Fibroblast of skin of right biceps (primary cell): ENCODE data around the gene CDRT4.
"Not testable (repeated sequence)": the region's sequence is repeated elsewhere in the genome, so short reads cannot be mapped to it uniquely, and the experiment has no call there.

ENCODE experiments used
- DNase-seq: peaks from one replicate; pipeline ENCODE4 v3.0.0-alpha.2; 2013

Gene CDRT4

DNA sequence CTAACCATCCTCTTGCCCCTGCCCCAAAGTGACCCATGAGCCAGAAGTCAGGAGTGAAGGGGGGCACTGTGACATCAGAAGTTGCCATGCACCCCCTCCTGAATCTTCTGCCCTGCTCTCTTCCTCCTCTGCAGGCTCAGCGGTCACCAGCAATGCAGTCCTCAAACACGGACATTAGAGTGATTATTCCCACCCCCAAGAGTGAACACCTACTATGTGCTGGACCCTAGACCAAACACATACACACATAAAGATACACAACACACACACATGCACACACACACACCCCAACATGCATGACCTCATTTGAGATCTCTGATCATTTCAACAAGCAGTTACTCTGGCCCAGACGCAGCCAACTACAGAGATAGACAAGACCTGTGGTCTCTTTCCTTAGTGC lies at the start of gene CDRT4:
Gene CDRT4 (minus strand): TSS at position 30 of the 400 bp plus-strand sequence. CDS start 27,383 bp downstream, outside the sequence.
- no peak for DNase-seq

DNA sequence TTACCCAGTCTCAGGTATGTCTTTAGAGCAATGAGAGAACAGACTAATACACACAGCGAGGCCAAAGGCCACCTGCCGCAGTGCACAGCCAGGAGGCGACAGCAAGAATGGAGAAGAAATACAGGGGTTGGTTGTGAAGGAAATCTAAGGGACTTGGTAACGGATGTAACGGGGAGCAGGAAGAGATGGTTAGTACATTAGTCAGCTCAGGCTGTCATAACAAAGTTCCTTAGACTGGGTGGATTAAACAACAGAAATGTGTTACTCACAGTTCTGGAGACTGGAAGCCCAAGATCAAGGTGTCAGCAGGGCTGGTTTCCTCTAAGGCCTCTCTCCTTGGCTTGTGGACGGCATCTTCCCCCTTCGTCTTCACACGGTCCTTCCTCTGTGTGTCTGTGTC lies 48.7 kb upstream of the CDRT4 start:
- peak; percentile 59 for DNase-seq

DNA sequence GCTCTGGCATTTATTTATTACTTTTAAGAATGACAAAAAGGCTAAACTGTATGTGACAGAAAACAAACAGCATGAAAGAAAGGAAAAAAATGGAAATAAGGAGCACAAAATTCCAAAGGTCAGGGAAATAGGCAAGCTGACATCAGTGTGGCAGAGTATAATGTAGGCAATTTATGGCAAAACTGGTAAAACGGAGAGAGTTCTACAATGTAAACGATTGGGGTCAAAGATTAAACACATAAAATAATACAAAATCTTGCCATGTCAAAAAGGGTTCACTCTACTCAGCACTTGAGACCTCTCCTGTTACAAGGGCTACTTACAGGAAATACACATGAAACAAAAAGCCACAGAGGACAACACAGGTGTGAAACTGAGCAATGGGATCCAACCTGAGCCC lies 47.0 kb upstream of the CDRT4 start:
- DNase-seq, result no peak

DNA sequence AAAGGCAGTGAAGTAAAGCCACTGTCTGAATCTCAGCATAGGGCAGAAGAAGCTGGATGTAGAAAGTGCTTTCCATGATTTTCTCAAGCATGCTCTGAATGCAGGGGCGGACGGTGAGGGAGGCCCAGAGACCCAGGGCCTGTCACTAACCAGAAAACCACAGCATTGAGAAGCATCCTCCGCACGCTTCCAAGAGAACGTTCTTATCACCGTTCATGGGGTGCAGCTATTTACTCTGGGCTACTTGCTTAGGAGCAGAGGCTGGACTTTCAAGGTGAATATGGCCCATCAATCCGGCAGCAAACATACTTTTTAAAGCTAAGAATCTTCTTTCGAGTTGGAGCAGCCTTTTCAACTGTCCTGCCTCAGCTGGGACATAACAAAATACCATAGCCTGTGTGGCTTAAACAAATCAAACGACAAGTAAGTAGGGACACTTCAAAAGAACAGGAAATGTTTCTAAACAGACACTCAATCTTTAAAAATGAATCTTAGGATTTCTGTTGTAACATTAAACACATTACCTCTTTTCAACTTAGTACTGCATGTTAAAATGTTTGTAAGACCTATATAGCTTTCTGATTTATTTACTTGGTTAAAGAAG lies 46.5 kb upstream of the CDRT4 start:
- DNase-seq, result no peak

DNA sequence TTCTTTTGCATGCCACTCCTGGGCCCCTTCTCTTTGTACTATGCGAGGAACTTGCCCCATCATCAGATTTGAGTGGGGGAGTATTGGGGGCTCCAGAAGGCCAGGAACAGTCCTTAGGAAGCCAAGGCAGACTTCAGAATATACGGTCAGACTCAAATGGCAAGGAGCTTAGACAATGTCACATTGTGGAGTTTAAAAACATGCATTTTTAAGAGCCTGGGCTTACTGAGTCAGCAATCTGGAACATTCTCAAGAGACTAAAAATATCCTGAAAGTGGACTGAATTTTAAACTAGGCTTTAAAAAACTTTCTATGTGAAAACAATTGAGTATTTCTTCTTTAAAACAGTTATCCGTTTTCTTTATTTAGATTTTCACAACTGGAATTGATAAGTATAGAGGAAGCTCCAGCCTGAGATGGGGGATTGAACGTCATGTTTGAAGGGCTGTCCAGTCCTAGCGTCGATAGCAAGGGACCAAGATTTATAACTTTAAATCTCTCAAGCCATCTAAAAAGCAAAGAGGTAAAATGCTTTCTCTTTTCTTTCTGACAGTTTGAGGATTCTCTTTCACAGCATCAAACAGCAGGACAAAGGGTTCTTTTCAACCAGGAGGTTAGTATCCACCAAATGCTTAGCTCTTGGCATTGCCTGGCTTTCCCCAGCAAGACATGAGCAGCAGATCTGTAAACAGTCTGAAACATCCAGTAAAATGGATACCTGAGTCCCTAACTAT lies 45.8 kb upstream of the CDRT4 start:
- peak; percentile 53 for DNase-seq

DNA sequence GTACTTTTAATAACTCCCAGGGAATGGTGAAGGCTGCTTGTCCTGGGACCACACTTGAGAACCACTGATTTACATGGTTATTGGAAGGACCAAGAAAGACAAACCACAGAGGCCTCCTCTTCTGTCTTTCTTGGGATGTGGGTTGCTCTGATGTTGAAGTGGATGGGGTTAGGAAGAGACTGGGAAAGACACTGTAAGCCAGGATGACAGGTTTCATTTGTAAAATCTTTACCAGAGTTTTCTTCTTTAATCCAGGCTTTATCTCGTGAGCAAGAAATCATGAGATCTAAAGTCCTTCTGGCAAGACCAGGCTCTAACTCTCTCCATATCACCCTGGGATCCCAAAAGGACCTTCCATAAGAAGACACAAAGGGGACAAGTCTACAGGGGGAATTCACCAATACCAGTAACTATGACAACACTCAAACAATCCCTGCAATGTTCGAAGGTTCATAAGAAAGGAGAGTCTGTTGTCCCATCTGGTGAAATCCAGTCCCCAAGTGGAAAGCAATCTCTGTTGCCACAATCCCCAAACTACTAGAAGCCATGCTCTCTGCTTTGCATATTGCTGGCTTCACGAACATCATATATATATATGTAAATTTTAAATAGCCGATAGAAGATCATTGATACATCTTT lies 44.8 kb upstream of the CDRT4 start:
- DNase-seq, result no peak

DNA sequence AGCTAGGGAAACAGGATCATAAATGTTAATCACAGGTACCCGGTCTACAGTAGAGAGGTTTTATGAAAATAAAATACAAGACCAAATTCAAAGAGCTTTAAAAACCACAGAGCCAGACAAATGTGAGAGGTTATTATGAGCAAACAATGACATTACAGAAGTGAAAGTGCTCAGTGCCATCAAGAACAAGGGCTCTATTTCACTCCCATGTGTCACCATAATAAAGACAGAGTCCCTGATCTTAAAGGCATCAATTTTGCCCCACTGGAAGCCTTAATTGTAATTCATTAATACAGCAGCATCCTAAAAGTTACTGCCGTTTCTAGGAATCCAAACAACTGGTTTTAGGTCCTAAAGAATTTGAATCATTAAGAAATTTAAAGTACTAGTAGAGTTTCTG lies 43.7 kb upstream of the CDRT4 start:
- DNase-seq, result no peak

DNA sequence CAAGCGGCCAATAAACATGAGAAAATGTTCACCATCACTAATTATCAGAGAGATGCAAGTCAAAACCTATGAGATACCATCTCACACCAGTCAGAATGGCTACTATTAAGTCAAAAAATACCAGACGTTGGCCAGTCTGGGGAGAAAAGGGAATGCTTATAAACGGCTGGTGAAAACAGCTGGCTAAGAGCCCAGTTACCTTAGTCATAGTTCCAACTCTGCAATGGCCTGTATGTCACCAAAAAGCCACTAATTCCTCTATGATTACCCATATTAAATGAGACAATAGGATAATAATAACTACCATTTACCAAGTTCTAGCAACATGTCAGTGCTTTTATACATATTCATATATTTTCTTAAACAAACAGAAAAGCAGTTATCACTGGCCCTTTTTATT lies 42.9 kb upstream of the CDRT4 start:
- peak; percentile 85 for DNase-seq

DNA sequence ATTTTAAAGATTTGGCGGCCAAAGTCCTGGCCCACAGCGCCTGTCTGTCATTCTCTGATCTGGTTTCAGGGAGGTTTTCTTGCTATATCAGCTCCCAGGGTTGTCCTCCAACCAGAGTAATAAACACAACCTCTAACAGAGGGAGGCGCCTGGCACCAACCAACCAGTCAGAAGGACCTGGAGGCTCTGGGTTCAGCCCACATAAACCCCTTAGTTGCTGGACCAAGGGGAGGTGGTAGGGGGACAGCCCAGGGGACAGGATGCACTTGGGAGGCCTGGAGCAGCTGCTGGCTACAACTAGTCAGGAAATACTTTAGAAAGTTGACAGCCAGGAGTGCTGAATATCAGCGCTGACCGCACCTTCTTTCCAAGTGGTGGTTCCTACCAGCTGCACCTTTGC lies 41.7 kb upstream of the CDRT4 start:
- no peak for DNase-seq

DNA sequence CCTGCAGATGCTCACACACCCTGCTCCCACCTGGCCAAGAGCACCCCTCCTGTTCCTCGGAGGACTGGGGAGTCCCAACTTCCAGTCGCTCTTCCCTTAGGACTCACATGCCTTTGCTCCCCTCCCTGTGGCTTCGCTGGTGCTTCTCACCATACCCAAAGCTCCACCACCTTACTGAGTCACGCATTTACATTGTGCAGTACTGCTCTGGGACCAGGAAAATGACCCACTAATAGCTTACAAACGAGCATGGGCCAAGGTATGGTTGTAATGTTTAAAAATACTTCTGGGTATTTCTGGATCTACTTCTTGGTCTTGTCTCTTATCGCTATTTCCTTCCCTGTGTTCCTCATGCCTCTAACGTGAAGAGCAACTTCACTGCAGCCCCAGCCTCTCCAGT lies 41.0 kb upstream of the CDRT4 start:
- no peak for DNase-seq

DNA sequence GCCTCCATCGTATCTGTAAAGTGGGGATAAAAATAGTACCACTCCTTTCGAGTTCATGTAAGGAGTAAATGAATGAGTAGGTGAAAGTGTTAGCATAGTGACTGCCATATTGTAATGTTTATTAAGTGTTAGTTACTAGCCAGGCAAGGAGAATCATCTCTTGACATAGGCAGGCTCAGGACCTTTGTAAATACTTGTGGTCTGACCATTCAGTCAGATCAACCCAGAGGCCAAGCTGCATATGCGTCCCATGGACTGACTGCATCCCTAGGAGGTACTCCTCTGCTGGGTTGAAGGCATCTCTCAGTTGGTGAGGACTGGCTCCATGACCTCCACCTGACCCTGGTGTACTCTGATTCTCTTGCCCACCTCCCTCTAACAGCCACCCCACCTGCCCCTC lies 40.5 kb upstream of the CDRT4 start:
- no peak for DNase-seq

DNA sequence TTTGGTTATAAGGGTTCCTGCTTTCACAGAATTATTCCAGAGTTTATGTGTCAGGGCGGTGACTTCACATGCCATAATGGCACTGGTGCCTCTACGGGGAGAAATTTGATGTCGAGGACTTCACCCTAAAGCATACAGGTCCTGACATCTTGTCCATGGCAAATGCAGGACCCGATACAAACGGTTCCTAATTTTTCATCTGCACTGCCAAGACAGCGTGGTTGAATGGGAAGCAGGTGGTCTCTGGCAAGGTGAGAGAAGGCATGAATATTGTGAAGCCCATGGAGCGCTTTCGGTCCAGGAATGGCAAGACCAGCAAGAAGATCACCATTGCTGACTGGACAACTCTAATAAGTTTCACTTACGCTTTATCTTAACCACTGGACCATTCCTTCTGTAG lies 39.6 kb upstream of the CDRT4 start:
- no peak for DNase-seq

DNA sequence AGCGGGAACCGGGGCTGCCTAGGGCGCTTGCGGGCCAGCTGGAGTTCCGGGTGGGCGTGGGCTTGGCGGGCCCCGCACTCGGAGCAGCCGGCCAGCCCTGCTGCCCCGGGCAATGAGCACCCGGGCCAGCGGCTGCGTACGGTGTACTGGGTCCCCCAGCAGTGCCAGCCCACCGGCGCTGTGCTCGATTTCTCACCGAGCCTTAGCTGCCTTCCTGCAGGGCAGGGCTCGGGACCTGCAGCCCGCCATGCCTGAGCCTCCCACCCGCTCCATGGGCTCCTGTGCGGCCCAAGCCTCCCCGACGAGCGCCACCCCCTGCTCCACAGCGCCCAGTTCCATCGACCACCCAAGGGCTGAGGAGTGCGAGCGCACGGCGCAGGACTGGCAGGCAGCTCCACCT lies 38.3 kb upstream of the CDRT4 start:
- DNase-seq, result not testable (repeated sequence)

DNA sequence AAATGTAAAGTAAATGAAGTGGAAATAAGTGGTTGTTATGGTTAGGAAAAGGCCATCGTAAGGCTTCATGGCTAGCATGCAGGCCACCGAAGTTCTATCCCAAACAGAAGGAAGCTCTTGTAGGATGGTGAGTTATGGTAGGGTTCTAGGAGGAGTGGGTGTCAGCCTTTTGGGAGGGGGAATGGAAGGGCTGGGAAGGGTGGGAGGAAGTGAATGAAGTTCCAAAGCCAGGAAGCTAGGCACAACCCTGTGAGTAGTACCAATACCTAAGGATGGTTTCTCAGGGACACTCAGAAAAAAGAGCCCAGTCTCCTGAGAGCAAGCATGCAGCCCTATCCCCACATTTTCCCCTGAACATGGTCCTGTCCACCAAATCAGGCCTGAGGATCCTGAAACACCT lies 36.3 kb upstream of the CDRT4 start:
- no peak for DNase-seq

DNA sequence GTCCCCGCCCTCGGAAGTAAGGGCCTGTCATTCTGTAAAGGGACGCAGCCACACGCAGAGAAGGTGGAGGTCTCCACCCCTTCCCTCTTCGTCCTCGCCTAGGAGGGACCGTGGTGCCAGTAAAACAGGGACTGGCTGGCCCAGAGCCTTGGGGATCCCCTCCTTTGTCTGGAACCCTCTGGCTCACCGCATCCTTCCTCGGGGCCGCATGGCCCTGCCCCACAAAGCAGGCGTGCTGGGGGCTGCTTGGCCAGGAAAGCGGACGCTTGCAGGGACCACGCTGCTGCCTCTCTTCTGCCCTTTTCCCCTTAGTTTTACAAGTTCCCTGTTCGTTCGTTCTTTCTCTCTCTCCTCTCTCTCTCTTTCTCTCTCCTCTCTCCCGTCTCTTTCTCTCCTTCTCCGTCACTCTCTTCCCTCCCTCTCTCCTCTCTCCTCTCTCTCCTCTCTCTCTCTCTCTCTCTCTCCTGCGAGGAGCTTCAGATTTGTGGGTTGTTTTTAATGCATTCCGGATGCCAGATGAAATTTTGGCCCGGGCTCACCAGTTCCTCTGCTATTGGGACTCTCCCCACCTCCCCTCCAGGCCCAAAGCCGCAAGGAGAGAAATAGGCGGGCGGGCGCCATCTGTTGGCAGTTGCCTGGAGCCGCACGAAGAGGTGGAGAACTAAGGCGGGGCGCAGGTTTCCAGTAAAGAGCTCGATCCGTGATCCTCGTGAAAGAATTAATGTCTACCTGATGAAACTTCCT lies 35.1 kb upstream of the CDRT4 start:
- peak; percentile 97 for DNase-seq

DNA sequence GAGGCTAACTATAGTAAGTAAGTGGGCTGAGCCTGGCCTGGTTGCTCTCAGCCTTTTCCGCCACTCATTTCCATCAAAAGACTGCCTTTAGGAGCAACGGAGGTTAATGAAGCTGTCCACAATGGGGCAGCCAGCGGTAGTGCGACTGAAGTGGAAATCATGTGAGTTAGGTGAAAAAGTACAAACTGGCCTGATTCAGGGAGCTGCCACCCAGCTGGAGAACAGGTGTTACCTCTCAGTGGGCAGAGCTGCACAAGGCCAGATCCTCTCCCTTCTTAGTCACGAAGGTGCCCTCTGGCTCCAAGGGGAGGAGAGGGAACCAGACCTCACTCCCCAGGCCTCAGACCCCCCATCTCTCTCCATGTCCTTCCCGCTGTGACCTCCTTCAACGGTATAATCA lies 34.4 kb upstream of the CDRT4 start:
- no peak for DNase-seq

DNA sequence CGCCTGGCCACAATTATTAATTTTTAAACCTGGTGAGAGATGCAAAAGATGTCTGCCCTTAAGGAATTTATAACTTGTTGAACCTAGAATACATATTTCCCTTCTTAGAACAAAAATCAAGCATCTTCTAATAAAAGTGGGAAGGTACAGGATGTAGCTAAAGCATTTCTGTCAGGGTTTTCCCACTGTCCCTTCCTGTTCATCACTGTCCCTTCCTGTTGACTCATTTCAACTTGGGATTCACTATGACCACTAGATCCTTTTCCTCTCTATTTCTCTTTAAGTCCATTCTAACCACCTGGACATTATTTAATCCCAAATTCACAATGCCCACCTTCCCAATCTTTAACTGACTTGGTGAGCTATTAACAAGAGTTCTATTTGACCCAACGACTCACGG lies 33.9 kb upstream of the CDRT4 start:
- no peak for DNase-seq

DNA sequence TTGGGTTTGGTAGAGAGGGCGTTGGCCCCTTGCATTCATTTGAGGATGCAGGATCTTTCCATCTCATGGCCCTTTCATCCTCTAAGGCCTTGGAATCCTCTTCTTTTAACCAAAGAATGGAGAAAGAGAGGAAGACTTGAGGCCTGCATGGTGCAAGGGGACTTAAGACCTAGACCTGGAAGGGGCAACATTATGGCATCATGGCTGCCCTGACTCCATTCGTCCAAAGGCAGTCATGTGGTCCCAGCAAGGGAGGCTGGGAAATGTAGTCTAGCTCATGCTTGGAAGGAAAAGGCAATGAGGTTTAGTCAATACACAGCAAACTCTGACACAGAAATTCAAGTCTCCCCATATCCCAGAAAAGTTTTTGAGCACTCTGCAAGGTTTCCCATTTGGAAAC lies 30.7 kb upstream of the CDRT4 start:
- DNase-seq, result no peak

DNA sequence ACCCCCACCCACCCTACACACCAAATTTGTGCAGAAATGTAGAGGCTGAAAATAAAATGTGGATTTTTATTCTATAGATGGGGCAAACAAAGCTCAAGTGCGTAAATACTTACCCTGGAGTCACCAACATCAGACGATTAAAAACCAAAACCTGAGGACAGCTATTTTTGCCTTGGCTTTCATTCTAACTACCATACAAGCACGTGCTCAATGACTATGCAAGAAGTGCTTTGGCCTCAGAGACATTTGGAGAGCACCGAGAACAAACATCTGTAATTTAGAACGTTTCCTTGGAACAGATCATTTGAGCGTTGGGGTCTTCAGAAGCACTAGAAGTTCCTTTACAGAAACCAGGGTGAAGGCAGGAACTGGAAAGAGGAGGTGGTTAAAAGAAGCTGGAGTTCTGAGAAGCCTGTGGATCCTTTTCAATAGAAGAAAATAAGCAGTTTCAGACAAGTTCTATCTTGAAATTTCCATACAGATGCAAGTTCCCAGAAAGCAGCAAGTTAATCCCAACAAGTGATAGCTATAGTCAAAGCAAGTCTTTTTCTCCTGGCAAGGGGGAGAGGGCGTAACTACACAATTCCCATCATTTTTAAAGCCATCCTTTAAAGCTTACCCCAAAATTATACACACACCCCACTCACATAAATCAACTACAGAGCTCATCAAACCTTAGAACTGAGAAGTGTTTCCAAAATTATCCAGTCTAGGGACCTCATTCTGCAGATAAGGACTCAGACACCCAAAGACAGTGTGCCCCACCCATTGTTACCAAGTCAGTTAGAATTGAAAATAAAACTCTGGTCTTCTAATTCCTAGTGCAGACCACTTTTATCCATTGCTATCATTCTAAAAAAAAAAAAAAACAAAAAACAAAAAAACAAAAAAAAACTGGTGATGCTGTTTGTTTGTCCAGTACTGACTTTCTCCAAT lies 29.6 kb upstream of the CDRT4 start:
- no peak for DNase-seq

DNA sequence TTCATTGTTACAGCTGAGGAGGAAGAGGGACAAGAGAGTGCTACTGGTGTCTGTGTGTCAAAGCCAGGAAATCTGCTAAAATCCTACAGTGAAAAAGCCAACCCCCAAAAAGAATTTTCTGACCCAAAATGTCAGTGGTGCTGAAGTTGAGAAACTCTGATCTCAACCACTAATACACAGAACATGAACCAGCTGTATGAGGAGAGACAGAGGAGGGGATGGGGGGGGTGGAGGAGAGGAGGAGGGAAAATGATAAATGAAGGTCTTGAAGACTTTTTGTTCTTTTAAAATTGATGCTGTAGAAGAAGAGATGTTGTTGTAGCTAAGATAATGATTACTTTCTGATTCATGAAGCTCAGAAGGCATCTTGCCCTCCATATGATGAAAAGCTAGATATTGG lies 27.4 kb upstream of the CDRT4 start:
- DNase-seq, result no peak

DNA sequence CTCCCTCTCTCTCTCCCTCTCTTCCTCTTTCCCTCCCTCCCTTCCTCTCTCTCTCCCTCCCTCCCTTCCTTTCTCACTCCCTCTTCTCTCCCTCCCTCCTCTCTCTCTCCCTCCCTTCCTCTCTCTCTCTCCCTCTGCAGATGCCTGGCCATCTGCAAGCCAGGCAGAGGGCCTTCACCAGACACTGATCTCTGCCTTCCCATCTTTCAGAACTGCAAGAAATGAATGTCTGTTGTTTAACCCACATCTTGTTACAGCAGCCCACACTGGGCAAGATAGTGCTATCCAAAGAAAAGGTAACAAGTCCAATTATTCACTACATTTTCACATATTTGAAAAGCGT lies 26.2 kb upstream of the CDRT4 start:
- DNase-seq, result no peak

DNA sequence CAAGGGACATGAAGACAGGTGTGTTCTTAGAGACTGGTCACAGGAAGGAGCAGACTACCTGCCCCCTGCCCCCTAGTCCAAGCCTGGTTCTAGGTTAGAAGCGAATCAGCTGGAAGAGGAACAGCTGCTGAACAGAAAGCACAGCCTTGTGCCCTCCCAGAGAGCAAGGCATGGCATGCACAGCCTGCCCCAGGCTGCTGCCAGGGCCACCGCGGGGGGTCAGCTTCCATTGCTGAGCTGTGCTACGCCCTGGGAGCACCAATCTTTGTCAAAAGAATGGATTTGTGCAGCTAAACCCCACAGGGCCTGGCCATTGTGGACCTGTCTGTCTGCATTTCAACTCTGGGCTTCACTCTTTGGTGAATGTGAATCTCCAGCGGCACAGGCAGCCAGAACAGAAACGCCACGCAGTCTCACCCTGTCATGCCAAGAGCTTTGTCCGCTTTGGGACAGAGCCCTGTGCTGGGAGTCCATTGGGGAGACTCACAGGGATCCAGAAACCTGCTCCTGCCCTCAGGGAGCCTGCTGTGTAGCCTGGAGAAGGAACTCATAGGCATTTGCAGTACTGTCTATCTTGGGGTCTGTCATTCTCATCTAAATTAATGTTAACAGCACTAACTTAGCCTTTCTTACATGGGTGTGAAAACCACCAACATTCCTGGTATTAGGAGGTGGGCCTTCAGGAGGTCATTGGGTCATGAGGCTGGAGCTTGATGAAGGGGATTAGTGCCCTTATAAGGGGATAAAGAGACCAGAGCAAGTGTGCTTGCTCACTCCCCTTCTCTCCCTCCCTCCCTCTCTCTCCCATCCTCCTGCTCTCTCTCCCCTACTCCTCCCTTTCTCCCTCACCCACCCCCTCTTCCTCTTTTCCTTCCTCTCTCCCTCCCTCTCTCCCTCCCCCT lies 25.6 kb upstream of the CDRT4 start:
- DNase-seq, result peak; percentile 16
